ENCODE results near the gene RALBP1. TPM values are rescaled to one million over a fixed set of nuclear protein-coding genes. Genes with fewer than 3 reads are reported as not detected.

RALBP1 gene
- total RNA-seq, 1 experiment from 2014 or later = 66.2 TPM

DNA sequence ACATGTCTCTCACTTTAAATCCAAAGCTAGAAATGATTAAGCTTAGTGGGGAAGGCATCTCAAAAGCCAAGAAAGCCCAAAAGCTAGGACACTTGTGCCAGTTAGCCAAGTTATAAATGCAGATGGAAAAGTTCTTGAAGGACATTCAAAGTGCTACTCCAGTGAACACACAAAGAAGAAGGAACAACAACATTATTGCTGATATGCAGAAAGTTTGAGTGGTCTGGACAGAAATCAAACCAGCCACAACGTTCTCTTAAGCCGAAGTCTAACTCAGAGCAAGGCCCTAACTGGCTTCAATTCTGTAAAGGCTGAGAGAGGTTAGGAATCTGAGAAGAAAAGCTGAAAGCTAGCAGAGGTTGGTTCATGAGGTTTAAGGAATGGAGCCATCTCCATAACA lies 90.1 kb downstream of the RALBP1 start:
- no peaks in the 10 kb centered on the region; a peak in 1 of 4 replicates for H3K4me1 ChIP-seq (ENCODE audit: control insufficient read depth in 1 of 2, insufficient read depth in 2 of 2, low read length in 2 of 2)
- ChIA-PET RAD21 (ENCODE audit: low non-redundant PET in 1 of 2, low total read pairs in 2 of 2, uncharacterized antibody in 2 of 2, unreplicated experiment in 2 of 2) (no interaction called here), POLR2A (no interaction called here), CTCF (interaction anchor here (1.5 kb wide), 1 partner anchor 10 kb away, joined by 8 read pairs; no protein-coding TSS in a partner anchor)
- H3K9me3 ChIP-seq (ENCODE audit: control insufficient read depth in 1 of 2, insufficient read depth in 1 of 2, low read depth in 1 of 2, low read length in 2 of 2) = no peaks in the 10 kb centered on the region
- no peak overlapping the region for H2AFZ ChIP-seq (ENCODE audit: low read depth, low read length, poor library complexity, severe bottlenecking)
- no peak for DNase-seq (ENCODE audit: low read depth, low spot score)
- no peak overlapping the region for H3K4me2 ChIP-seq (ENCODE audit: low read length)
- intact Hi-C loops (cut with micrococcal nuclease) = no loop called here
- H3K36me3 ChIP-seq (ENCODE audit: control insufficient read depth in 1 of 2, insufficient read depth in 2 of 2, low read length in 2 of 2) = peaks cover 9 to 28% of the 10 kb centered on the region in 2 experiments; a peak in 3 of 4 replicates
- no peak overlapping the region for H3K4me3 ChIP-seq (replicated peaks in 1 of 2; ENCODE audit: low read depth in 1 of 2, low read length in 2 of 2)
- no peak for ATAC-seq
- H3K27me3 ChIP-seq (ENCODE audit: insufficient read depth, low read length) = no peaks in the 10 kb centered on the region
- H3K79me2 ChIP-seq (ENCODE audit: insufficient read depth, low read length) = no peaks in the 10 kb centered on the region
- H4K20me1 ChIP-seq (ENCODE audit: insufficient read depth) = no peaks in the 10 kb centered on the region
- TF ChIP-seq CBX3 (IDR thresholded peaks at IDR 0.05; ENCODE audit: low read depth) = no peak
- TF ChIP-seq, protein P1, sequence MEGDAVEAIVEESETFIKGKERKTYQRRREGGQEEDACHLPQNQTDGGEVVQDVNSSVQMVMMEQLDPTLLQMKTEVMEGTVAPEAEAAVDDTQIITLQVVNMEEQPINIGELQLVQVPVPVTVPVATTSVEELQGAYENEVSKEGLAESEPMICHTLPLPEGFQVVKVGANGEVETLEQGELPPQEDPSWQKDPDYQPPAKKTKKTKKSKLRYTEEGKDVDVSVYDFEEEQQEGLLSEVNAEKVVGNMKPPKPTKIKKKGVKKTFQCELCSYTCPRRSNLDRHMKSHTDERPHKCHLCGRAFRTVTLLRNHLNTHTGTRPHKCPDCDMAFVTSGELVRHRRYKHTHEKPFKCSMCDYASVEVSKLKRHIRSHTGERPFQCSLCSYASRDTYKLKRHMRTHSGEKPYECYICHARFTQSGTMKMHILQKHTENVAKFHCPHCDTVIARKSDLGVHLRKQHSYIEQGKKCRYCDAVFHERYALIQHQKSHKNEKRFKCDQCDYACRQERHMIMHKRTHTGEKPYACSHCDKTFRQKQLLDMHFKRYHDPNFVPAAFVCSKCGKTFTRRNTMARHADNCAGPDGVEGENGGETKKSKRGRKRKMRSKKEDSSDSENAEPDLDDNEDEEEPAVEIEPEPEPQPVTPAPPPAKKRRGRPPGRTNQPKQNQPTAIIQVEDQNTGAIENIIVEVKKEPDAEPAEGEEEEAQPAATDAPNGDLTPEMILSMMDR (IDR thresholded peaks at IDR 0.05 in 2 of 3, conservative IDR thresholded peaks at IDR 0.05 in 1 of 3; ENCODE audit: borderline replicate concordance in 1 of 3, insufficient read depth in 1 of 3, low read depth in 2 of 3, low read length in 2 of 3) = no peak
- TF ChIP-seq ZNF274 (IDR thresholded peaks at IDR 0.05; ENCODE audit: low read depth, low read length) = no peak
- no peak for TF ChIP-seq SIN3A (IDR thresholded peaks at IDR 0.05; ENCODE audit: low read depth)
- TF ChIP-seq TCF7L2 (IDR thresholded peaks at IDR 0.05; ENCODE audit: borderline replicate concordance, extremely low read depth, insufficient read depth, insufficient read length) = no peak
- TF ChIP-seq, protein P2, sequence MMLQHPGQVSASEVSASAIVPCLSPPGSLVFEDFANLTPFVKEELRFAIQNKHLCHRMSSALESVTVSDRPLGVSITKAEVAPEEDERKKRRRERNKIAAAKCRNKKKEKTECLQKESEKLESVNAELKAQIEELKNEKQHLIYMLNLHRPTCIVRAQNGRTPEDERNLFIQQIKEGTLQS (IDR thresholded peaks at IDR 0.05) = no peak
- no peak for TF ChIP-seq SP1 (IDR thresholded peaks at IDR 0.05; ENCODE audit: low read depth)
- TF ChIP-seq, protein P3, sequence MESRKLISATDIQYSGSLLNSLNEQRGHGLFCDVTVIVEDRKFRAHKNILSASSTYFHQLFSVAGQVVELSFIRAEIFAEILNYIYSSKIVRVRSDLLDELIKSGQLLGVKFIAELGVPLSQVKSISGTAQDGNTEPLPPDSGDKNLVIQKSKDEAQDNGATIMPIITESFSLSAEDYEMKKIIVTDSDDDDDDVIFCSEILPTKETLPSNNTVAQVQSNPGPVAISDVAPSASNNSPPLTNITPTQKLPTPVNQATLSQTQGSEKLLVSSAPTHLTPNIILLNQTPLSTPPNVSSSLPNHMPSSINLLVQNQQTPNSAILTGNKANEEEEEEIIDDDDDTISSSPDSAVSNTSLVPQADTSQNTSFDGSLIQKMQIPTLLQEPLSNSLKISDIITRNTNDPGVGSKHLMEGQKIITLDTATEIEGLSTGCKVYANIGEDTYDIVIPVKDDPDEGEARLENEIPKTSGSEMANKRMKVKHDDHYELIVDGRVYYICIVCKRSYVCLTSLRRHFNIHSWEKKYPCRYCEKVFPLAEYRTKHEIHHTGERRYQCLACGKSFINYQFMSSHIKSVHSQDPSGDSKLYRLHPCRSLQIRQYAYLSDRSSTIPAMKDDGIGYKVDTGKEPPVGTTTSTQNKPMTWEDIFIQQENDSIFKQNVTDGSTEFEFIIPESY (IDR thresholded peaks at IDR 0.05; ENCODE audit: extremely low read depth, insufficient replicate concordance, low read length) = no peak
- TF ChIP-seq ZFX (IDR thresholded peaks at IDR 0.05) = no peak
- TF ChIP-seq CEBPB (IDR thresholded peaks at IDR 0.05; ENCODE audit: low read depth) = no peak
- TF ChIP-seq, protein P4, sequence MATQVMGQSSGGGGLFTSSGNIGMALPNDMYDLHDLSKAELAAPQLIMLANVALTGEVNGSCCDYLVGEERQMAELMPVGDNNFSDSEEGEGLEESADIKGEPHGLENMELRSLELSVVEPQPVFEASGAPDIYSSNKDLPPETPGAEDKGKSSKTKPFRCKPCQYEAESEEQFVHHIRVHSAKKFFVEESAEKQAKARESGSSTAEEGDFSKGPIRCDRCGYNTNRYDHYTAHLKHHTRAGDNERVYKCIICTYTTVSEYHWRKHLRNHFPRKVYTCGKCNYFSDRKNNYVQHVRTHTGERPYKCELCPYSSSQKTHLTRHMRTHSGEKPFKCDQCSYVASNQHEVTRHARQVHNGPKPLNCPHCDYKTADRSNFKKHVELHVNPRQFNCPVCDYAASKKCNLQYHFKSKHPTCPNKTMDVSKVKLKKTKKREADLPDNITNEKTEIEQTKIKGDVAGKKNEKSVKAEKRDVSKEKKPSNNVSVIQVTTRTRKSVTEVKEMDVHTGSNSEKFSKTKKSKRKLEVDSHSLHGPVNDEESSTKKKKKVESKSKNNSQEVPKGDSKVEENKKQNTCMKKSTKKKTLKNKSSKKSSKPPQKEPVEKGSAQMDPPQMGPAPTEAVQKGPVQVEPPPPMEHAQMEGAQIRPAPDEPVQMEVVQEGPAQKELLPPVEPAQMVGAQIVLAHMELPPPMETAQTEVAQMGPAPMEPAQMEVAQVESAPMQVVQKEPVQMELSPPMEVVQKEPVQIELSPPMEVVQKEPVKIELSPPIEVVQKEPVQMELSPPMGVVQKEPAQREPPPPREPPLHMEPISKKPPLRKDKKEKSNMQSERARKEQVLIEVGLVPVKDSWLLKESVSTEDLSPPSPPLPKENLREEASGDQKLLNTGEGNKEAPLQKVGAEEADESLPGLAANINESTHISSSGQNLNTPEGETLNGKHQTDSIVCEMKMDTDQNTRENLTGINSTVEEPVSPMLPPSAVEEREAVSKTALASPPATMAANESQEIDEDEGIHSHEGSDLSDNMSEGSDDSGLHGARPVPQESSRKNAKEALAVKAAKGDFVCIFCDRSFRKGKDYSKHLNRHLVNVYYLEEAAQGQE (IDR thresholded peaks at IDR 0.05; ENCODE audit: low read depth) = no peak
- TF ChIP-seq RAD21 (IDR thresholded peaks at IDR 0.05; ENCODE audit: low read depth) = no peak
- TF ChIP-seq, protein P5, sequence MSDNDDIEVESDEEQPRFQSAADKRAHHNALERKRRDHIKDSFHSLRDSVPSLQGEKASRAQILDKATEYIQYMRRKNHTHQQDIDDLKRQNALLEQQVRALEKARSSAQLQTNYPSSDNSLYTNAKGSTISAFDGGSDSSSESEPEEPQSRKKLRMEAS (IDR thresholded peaks at IDR 0.05) = no peak
- H3K9me2 ChIP-seq (ENCODE audit: insufficient read depth) = no peaks in the 10 kb centered on the region
- no TSS peak for BruUV-seq (replicated peaks)
- no peak overlapping the region for H3K9ac ChIP-seq (ENCODE audit: low read length)
- no peak overlapping the region for H3K27ac ChIP-seq (ENCODE audit: low read depth, low read length)
